HCT116 (cell line): ENCODE measurements around the gene PDGFD. TPM values are rescaled to one million over a fixed set of nuclear protein-coding genes. Genes with fewer than 3 reads are reported as not detected.

Source experiments
- ATAC-seq: fragments of 200-7000 bp; cut with Tn5 transposase; 2 replicates; pipeline ENCODE4 v1.9.1; 2020; ENCODE audit warnings: mild to moderate bottlenecking, moderate library complexity
- BruUV-seq: library from RNA; stranded (reverse); fragments of 400-500 nt; replicated peaks from 2 replicates; lab custom pipeline; 2021; lab: Mats Ljungman, UMichigan
- CTCF ChIA-PET: fragments of 300-600 bp; sonication (Branson Sonifier 250); formaldehyde crosslinking; loops from one replicate; lab custom pipeline; 2021; ENCODE audit warnings: antibody characterized with exemption; lab: Charles Lee
- POLR2A ChIA-PET: fragments of 300-600, 350-600 bp; sonication (Branson Sonifier 250); formaldehyde crosslinking; loops from one replicate; lab custom pipeline; 2021; ENCODE audit warnings: antibody characterized with exemption; lab: Charles Lee
- RAD21 ChIA-PET, 2 experiments: fragments of 300-600 bp; sonication (Branson Sonifier 250); formaldehyde crosslinking; loops; one replicate each; lab custom pipeline; 2023; ENCODE audit warnings: low total read pairs in 2 of 2; ENCODE audit not compliant: uncharacterized antibody in 2 of 2, unreplicated experiment in 2 of 2, low non-redundant PET in 1 of 2; lab: Charles Lee
- DNase-seq: peaks from one replicate; pipeline ENCODE4 v3.0.0-alpha.2; 2010; ENCODE audit warnings: low read depth, low spot score
- H2AFZ ChIP-seq: fragments of 200-600 bp; shearing (Covaris generic), sonication (generic); 2 replicates; pipeline ENCODE4 v1.6.1; 2017; ENCODE audit warnings: low read depth, mixed run types, mixed read lengths, antibody characterized with exemption, low read length; ENCODE audit not compliant: poor library complexity, severe bottlenecking
- H3K27ac ChIP-seq: 2 replicates; pipeline ENCODE4 v1.5.1; 2012; ENCODE audit warnings: low read depth, low read length
- H3K27me3 ChIP-seq: fragments of 200-600 bp; sonication (generic); 2 replicates; pipeline ENCODE4 v1.6.1; 2016; ENCODE audit warnings: mixed run types, low read length, mixed read lengths; ENCODE audit not compliant: insufficient read depth
- H3K36me3 ChIP-seq, 2 experiments: fragments of 200-500 bp in 1 of 2; fragments of 200-600 bp in 1 of 2; sonication (Bioruptor generic) in 1 of 2; sonication (generic) in 1 of 2; 2 replicates each; pipeline versions ENCODE4 v1.5.1 to v1.6.1; 2014 to 2016; ENCODE audit warnings: low read length in 2 of 2, inconsistent platforms in 1 of 2, mixed read lengths in 1 of 2, mixed run types in 1 of 2; ENCODE audit not compliant: insufficient read depth in 2 of 2, control insufficient read depth in 1 of 2
- H3K4me1 ChIP-seq, 2 experiments: fragments of 200-600 bp in 1 of 2; sonication (generic) in 1 of 2; 2 replicates each; pipeline versions ENCODE4 v1.5.1 to v1.6.1; 2012 to 2017; ENCODE audit warnings: low read length in 2 of 2, inconsistent platforms in 1 of 2, mild to moderate bottlenecking in 1 of 2, mixed read lengths in 1 of 2, mixed run types in 1 of 2, moderate library complexity in 1 of 2; ENCODE audit not compliant: insufficient read depth in 2 of 2, control insufficient read depth in 1 of 2
- H3K4me2 ChIP-seq: fragments of 200-600 bp; sonication (generic); 2 replicates; pipeline ENCODE4 v1.6.1; 2017; ENCODE audit warnings: mixed run types, low read length, mixed read lengths
- H3K4me3 ChIP-seq, 2 experiments: fragments of 200-600 bp in 1 of 2; sonication (generic) in 1 of 2; replicated peaks in 1 of 2; 2 replicates each; pipeline ENCODE4 v1.5.1; 2011 to 2016; ENCODE audit warnings: low read length in 2 of 2, control low read depth in 1 of 2, low read depth in 1 of 2, mild to moderate bottlenecking in 1 of 2, mixed read lengths in 1 of 2, mixed run types in 1 of 2
- H3K79me2 ChIP-seq: fragments of 200-600 bp; sonication (generic); 2 replicates; pipeline ENCODE4 v1.6.1; 2017; ENCODE audit warnings: mild to moderate bottlenecking, mixed run types, low read length, moderate library complexity, mixed read lengths; ENCODE audit not compliant: insufficient read depth
- H3K9ac ChIP-seq: fragments of 200-600 bp; sonication (generic); 2 replicates; pipeline ENCODE4 v1.6.1; 2016; ENCODE audit warnings: low read length, mixed read lengths
- H3K9me2 ChIP-seq: fragments of 200-600 bp; sonication (generic), shearing (Covaris generic); 2 replicates; pipeline ENCODE4 v1.6.1; 2017; ENCODE audit warnings: mixed run types, mild to moderate bottlenecking, moderate library complexity; ENCODE audit not compliant: insufficient read depth
- H3K9me3 ChIP-seq, 2 experiments: fragments of 200-500 bp in 1 of 2; fragments of 200-600 bp in 1 of 2; sonication (Bioruptor generic) in 1 of 2; sonication (generic) in 1 of 2; 2 replicates each; pipeline ENCODE4 v1.6.1; 2014 to 2017; ENCODE audit warnings: low read length in 2 of 2, mixed read lengths in 2 of 2, inconsistent platforms in 1 of 2, low read depth in 1 of 2, mild to moderate bottlenecking in 1 of 2, mixed run types in 1 of 2, moderate library complexity in 1 of 2; ENCODE audit not compliant: control insufficient read depth in 1 of 2, insufficient read depth in 1 of 2
- H4K20me1 ChIP-seq: fragments of 200-600 bp; sonication (generic), shearing (Covaris generic); 2 replicates; pipeline ENCODE4 v1.6.1; 2017; ENCODE audit warnings: mixed run types, mild to moderate bottlenecking, moderate library complexity; ENCODE audit not compliant: insufficient read depth
- CTCF ChIP-seq, 3 experiments: fragments of 200-600 bp in 1 of 3; sonication (generic) in 1 of 3; IDR thresholded peaks in 2 of 3; conservative IDR thresholded peaks in 1 of 3; 2 replicates each; pipeline ENCODE4 v1.5.1; 2012 to 2017; ENCODE audit warnings: low read depth in 2 of 3, low read length in 2 of 3, antibody characterized with exemption in 1 of 3, borderline replicate concordance in 1 of 3, control low read depth in 1 of 3, mild to moderate bottlenecking in 1 of 3, mixed read lengths in 1 of 3, mixed run types in 1 of 3, moderate library complexity in 1 of 3; ENCODE audit not compliant: insufficient read depth in 1 of 3
- FOSL1 ChIP-seq: IDR thresholded peaks from 2 replicates; pipeline ENCODE4 v1.6.1; 2012; ENCODE audit warnings: low read depth
- JUND ChIP-seq: IDR thresholded peaks from 2 replicates; pipeline ENCODE4 v1.6.1; 2012
- RAD21 ChIP-seq: IDR thresholded peaks from 2 replicates; pipeline ENCODE4 v1.6.1; 2012; ENCODE audit warnings: low read depth, mild to moderate bottlenecking
- REST ChIP-seq: IDR thresholded peaks from 2 replicates; pipeline ENCODE4 v1.6.1; 2012; ENCODE audit warnings: low read depth
- SIN3A ChIP-seq: IDR thresholded peaks from 2 replicates; pipeline ENCODE4 v1.6.1; 2012; ENCODE audit warnings: low read depth
- TCF7L2 ChIP-seq: IDR thresholded peaks from 2 replicates; pipeline ENCODE4 v1.7.0; 2011; ENCODE audit warnings: borderline replicate concordance, inconsistent platforms; ENCODE audit not compliant: insufficient read depth, insufficient read length; ENCODE audit errors: extremely low read depth
- YY1 ChIP-seq: IDR thresholded peaks from 2 replicates; pipeline ENCODE4 v1.6.1; 2011; ENCODE audit warnings: low read length, low read depth, moderate library complexity, mild to moderate bottlenecking; ENCODE audit not compliant: insufficient replicate concordance; ENCODE audit errors: extremely low read depth
- ZFX ChIP-seq: fragments of 450-650 bp; IDR thresholded peaks from 2 replicates; pipeline ENCODE4 v1.6.1; 2017
- intact Hi-C: fragments of 100-400 bp; cut with micrococcal nuclease; formaldehyde crosslinking; loops from 2 replicates; pipeline ENCODE4 v1.10.0; 2022
- total RNA-seq: library from RNA; stranded (reverse); gene quantifications from one replicate; pipeline ENCODE4 v1.2.1, GENCODE V29; 2021; ENCODE audit not compliant: unreplicated experiment

Gene PDGFD
- total RNA-seq, 1 experiment from 2014 or later, result 0.34 TPM

GRCh38 chr11:103928802-103929161 is 235.2 kb downstream of the PDGFD start:
- H3K9me3 ChIP-seq, result no peaks in the 10 kb centered on the region
- H2AFZ ChIP-seq, result no peak overlapping the region
- no peak overlapping the region for H3K4me3 ChIP-seq
- H3K36me3 ChIP-seq, result no peaks in the 10 kb centered on the region
- ChIA-PET CTCF (no interaction called here), POLR2A (no interaction called here), RAD21 (no interaction called here)
- H3K9ac ChIP-seq, result no peak overlapping the region
- H3K4me2 ChIP-seq, result no peak overlapping the region
- H3K9me2 ChIP-seq, result no peaks in the 10 kb centered on the region
- DNase-seq (no peak), ATAC-seq (no peak)
- H3K27ac ChIP-seq, result no peak overlapping the region
- H4K20me1 ChIP-seq, result no peaks in the 10 kb centered on the region
- H3K4me1 ChIP-seq, result peaks cover 3% of the 10 kb centered on the region in 2 experiments; a peak in 2 of 4 replicates
- H3K27me3 ChIP-seq, result no peaks in the 10 kb centered on the region
- TF ChIP-seq FOSL1 (no peak), RAD21 (no peak), ZFX (no peak), YY1 (no peak)
- H3K79me2 ChIP-seq, result no peaks in the 10 kb centered on the region
- intact Hi-C loops, result no loop called here
- no TSS peak for BruUV-seq

- Histone ChIP-seq H3K36me3 (no peaks in the 10 kb centered on the region), H3K9me2 (no peaks in the 10 kb centered on the region), H3K27ac (no peak overlapping the region), H3K9ac (no peak overlapping the region), H3K4me2 (no peak overlapping the region), H3K27me3 (no peaks in the 10 kb centered on the region), H3K79me2 (no peaks in the 10 kb centered on the region), H4K20me1 (no peaks in the 10 kb centered on the region), H2AFZ (no peak overlapping the region), H3K4me1 (peaks cover 3 to 9% of the 10 kb centered on the region in 2 experiments; a peak in 3 of 4 replicates), H3K9me3 (no peaks in the 10 kb centered on the region), H3K4me3 (no peak overlapping the region)
- no peak for TF ChIP-seq TCF7L2
- TF ChIP-seq SIN3A, result no peak
- TF ChIP-seq REST, result no peak
- no peak for TF ChIP-seq JUND
- TF ChIP-seq CTCF (IDR thresholded peaks at IDR 0.05 in 2 of 3, conservative IDR thresholded peaks at IDR 0.05 in 1 of 3; ENCODE audit: borderline replicate concordance in 1 of 3, insufficient read depth in 1 of 3, low read depth in 2 of 3, low read length in 2 of 3), result no peak
- intact Hi-C loops, result no loop called here
- BruUV-seq, result no TSS peak
- DNase-seq, result no peak
- ChIA-PET POLR2A (no interaction called here), CTCF (no interaction called here), RAD21 (no interaction called here)
- no peak for ATAC-seq
These were observed 235.7 kb downstream of the PDGFD start for GRCh38 chr11:103928040-103928801.
